BJ (cell line): Measurements from ENCODE around the gene SSH3. TPM values are rescaled to one million over a fixed set of nuclear protein-coding genes. Genes with fewer than 3 reads are reported as not detected.

ENCODE experiments used
- CTCF ChIA-PET: fragments of 350-600 bp; formaldehyde crosslinking; extraction: SDS; loops from one replicate; lab custom pipeline; 2021; ENCODE audit warnings: antibody characterized with exemption, inconsistent platforms; lab: Yijun Ruan, JAX
- POLR2A ChIA-PET: fragments of 300-600 bp; sonication (Branson Sonifier 250); formaldehyde crosslinking; extraction: SDS; loops from one replicate; lab custom pipeline; 2021; ENCODE audit warnings: antibody characterized with exemption; lab: Charles Lee
- DNase-seq: peaks from one replicate; pipeline ENCODE4 v3.0.0-alpha.2; 2011; ENCODE audit warnings: low read depth
- H3K27me3 ChIP-seq: 2 replicates; pipeline ENCODE4 v1.6.0; 2011; ENCODE audit warnings: low read length; ENCODE audit not compliant: control insufficient read depth, insufficient read depth
- H3K36me3 ChIP-seq: 2 replicates; pipeline ENCODE4 v1.5.1; 2011; ENCODE audit warnings: low read length; ENCODE audit not compliant: control insufficient read depth, insufficient read depth
- H3K4me3 ChIP-seq: 2 replicates; pipeline ENCODE4 v1.5.1; 2011; ENCODE audit warnings: low read depth, mild to moderate bottlenecking, control low read depth, low read length
- CTCF ChIP-seq: IDR thresholded peaks from 2 replicates; pipeline ENCODE4 v1.5.1; 2011; ENCODE audit warnings: low read depth, mild to moderate bottlenecking, control low read depth, inconsistent platforms, low read length, moderate library complexity; ENCODE audit not compliant: insufficient read depth
- polyA plus RNA-seq: library from polyadenylated mRNA; depleted of rRNA; stranded (reverse); fragments of >200 nt; gene quantifications from 2 replicates; pipeline ENCODE4 v1.2.3, GENCODE V29; 2011

The SSH3 gene
- polyA plus RNA-seq, 1 experiment, result 22.1 TPM

GRCh38 chr11:67271541-67272284, 31.6 kb upstream of the SSH3 start:
- POLR2A ChIA-PET, result interaction anchor here (0.5 kb wide), 1 partner anchor 147 kb away, joined by 5 read pairs; no protein-coding TSS in a partner anchor
- H3K36me3 ChIP-seq, result peaks cover 9% of the 10 kb centered on the region
- no peak for TF ChIP-seq CTCF
- no peak for DNase-seq
- H3K27me3 ChIP-seq, result no peaks in the 10 kb centered on the region
- CTCF ChIA-PET, result interaction anchor here (0.5 to 4.3 kb wide), 6 partner anchors 9 to 74 kb away, joined by 3 to 28 read pairs (median 5); no protein-coding TSS in a partner anchor
- no peak overlapping the region for H3K4me3 ChIP-seq

GRCh38 chr11:67272327-67273259, 30.7 kb upstream of the SSH3 start:
- POLR2A ChIA-PET, result no interaction called here
- DNase-seq, result no peak
- Histone ChIP-seq H3K4me3 (no peak overlapping the region), H3K27me3 (no peaks in the 10 kb centered on the region), H3K36me3 (peaks cover 9% of the 10 kb centered on the region)
- CTCF ChIA-PET, result interaction anchor here (0.7 to 4.3 kb wide), 5 partner anchors 8 to 45 kb away, joined by 3 to 28 read pairs (median 4); no protein-coding TSS in a partner anchor
- no peak for TF ChIP-seq CTCF

GRCh38 chr11:67273260-67273990, 29.9 kb upstream of the SSH3 start:
- ChIA-PET POLR2A (no interaction called here), CTCF (interaction anchor here (0.6 to 4.3 kb wide), 5 partner anchors 11 to 44 kb away, joined by 3 to 28 read pairs (median 3); no protein-coding TSS in a partner anchor)
- no peak for DNase-seq
- H3K4me3 ChIP-seq, result no peak overlapping the region
- TF ChIP-seq CTCF, result no peak
- H3K36me3 ChIP-seq, result peaks cover 7% of the 10 kb centered on the region
- no peaks in the 10 kb centered on the region for H3K27me3 ChIP-seq

- H3K27me3 ChIP-seq, result no peaks in the 10 kb centered on the region
- no peak for TF ChIP-seq CTCF
- ChIA-PET CTCF (no interaction called here), POLR2A (no interaction called here)
- H3K36me3 ChIP-seq, result peaks cover 10% of the 10 kb centered on the region
- no peak for DNase-seq
- no peak overlapping the region for H3K4me3 ChIP-seq
Measured at GRCh38 chr11:67274768-67275605, 28.3 kb upstream of the SSH3 start.
